ENCODE data around the gene VCL. TPM values are rescaled to one million over a fixed set of nuclear protein-coding genes. Genes with fewer than 3 reads are reported as not detected.
A peak's percentile ranks its signal among the peaks of the same experiment; 100 is the strongest.

The VCL gene
- total and polyA plus RNA-seq, 2 of the 8 experiments (the other 6 are each of a cell fraction or from before 2014, with no cell fraction given): 119 to 377 TPM

GRCh38 chr10:74008212-74008731 is 10.4 kb downstream of the VCL start:
- ChIA-PET CTCF (ENCODE audit: partially characterized antibody) (interaction anchor here (1.0 to 4.1 kb wide), 4 partner anchors 9 to 129 kb away, joined by 3 to 16 read pairs (median 6); partner anchors contain the start of gene VCL), POLR2A (ENCODE audit: partially characterized antibody) (interaction anchor here (1.1 to 10.0 kb wide), 3 partner anchors 9 to 16 kb away, joined by 3 to 170 read pairs (median 10); partner anchors contain the start of gene VCL)
- Histone ChIP-seq H4K20me1 (replicated peaks in 1 of 2; ENCODE audit: control insufficient read depth in 1 of 2, insufficient read depth in 2 of 2, low read length in 2 of 2) (peaks cover 4 to 11% of the 10 kb centered on the region in 2 experiments), H3K27me3 (replicated peaks in 1 of 4; ENCODE audit: control insufficient read depth in 3 of 4, extremely low read depth in 1 of 4, insufficient read depth in 3 of 4, low read length in 3 of 4) (no peaks in the 10 kb centered on the region), H3K4me2 (ENCODE audit: insufficient read depth in 1 of 2, low read depth in 2 of 2, low read length in 2 of 2) (no peak overlapping the region), H3K4me3 (ENCODE audit: extremely low read depth in 1 of 4, insufficient read depth in 2 of 4, low read depth in 3 of 4, low read length in 4 of 4) (no peak overlapping the region), H2BK12ac (ENCODE audit: low read depth, low read length) (no peak overlapping the region), H3K23me2 (ENCODE audit: low read depth, low read length) (no peaks in the 10 kb centered on the region), H2BK120ac (replicated peaks; ENCODE audit: low read depth, low read length) (no peak overlapping the region), H3K36me3 (ENCODE audit: control insufficient read depth in 2 of 4, insufficient read depth in 4 of 4, low read length in 3 of 4) (peaks cover 0 to 3% (median 1%) of the 10 kb centered on the region in 4 experiments; a peak in 3 of 8 replicates), H3K9ac (replicated peaks in 1 of 4; ENCODE audit: extremely low read depth in 1 of 4, low read depth in 3 of 4, low read length in 3 of 4) (no peak overlapping the region), H3K18ac (ENCODE audit: extremely low read depth, low read length) (no peak overlapping the region), H2BK20ac (ENCODE audit: low read length) (no peak overlapping the region), H3K4ac (replicated peaks; ENCODE audit: insufficient read length, low read depth, low read length) (no peak overlapping the region), H3K14ac (ENCODE audit: insufficient read length) (no peak overlapping the region), H2BK15ac (ENCODE audit: low read length) (no peak overlapping the region), H4K5ac (ENCODE audit: insufficient read length, low read depth, low read length) (no peak overlapping the region), H3K79me2 (ENCODE audit: control insufficient read depth in 1 of 2, insufficient read depth in 2 of 2, low read length in 2 of 2) (peaks cover 13 to 98% of the 10 kb centered on the region in 2 experiments; a peak in 3 of 4 replicates), H3K56ac (replicated peaks; ENCODE audit: insufficient read length, low read depth, low read length) (no peak overlapping the region), H4K91ac (replicated peaks; ENCODE audit: insufficient read length, low read length) (no peak overlapping the region), H3K4me1 (replicated peaks in 1 of 4; ENCODE audit: control insufficient read depth in 3 of 4, insufficient read depth in 4 of 4, low read length in 3 of 4) (peaks cover 0 to 15% (median under 1%) of the 10 kb centered on the region in 4 experiments; a peak in 3 of 7 replicates), H3K27ac (ENCODE audit: low read depth, low read length) (no peak overlapping the region), H3K9me3 (ENCODE audit: insufficient read depth in 2 of 2, low read depth in 1 of 2, low read length in 1 of 2) (no peaks in the 10 kb centered on the region), H3K23ac (ENCODE audit: insufficient read length) (no peak overlapping the region), H3K79me1 (ENCODE audit: low read depth, low read length) (no peaks in the 10 kb centered on the region), H2AFZ (ENCODE audit: low read length) (no peak overlapping the region), H2AK5ac (ENCODE audit: low read depth, low read length) (no peak overlapping the region), H4K8ac (ENCODE audit: extremely low read depth, insufficient read depth, low read length) (no peak overlapping the region), H2BK5ac (ENCODE audit: low read depth, low read length) (no peak overlapping the region)
- DNase-seq (ENCODE audit: low read depth in 1 of 2, low spot score in 2 of 2): no peak
- no peak for FAIRE-seq
- WGBS, 2 experiments (ENCODE audit: extremely low coverage in 1 of 2, insufficient coverage in 1 of 2, insufficient read length in 1 of 2, insufficient replicate concordance in 2 of 2, low coverage in 1 of 2, low lambda C conversion rate in 2 of 2, missing lambda C conversion rate in 1 of 2): 89% methylated on average over 3 of the region's 3 CpGs; no CpG with 5 or more reads in 1 of the 2 experiments
- TF ChIP-seq EZH2 (IDR thresholded peaks at IDR 0.05; ENCODE audit: low read depth, low read length, severe bottlenecking) (no peak), CEBPB (IDR thresholded peaks at IDR 0.05; ENCODE audit: low read depth, low read length) (no peak), ATF2 (IDR thresholded peaks at IDR 0.05; ENCODE audit: low read length) (no peak), FOSL1 (IDR thresholded peaks at IDR 0.05; ENCODE audit: insufficient read depth, low read depth, low read length) (no peak), JUND (IDR thresholded peaks at IDR 0.05; ENCODE audit: low read length) (no peak), NANOG (IDR thresholded peaks at IDR 0.05; ENCODE audit: insufficient read depth, low read depth, low read length, poor library complexity, severe bottlenecking) (no peak), SP1 (IDR thresholded peaks at IDR 0.05; ENCODE audit: low read depth, low read length) (no peak), JUN (IDR thresholded peaks at IDR 0.05; ENCODE audit: low read depth, low read length) (no peak), POLR2AphosphoS5 (IDR thresholded peaks at IDR 0.05; ENCODE audit: low read depth, low read length) (peak; percentile 66; the same call in 1 of the 2 replicates), EGR1 (IDR thresholded peaks at IDR 0.05; ENCODE audit: borderline replicate concordance, low read depth, low read length) (no peak), TCF12 (IDR thresholded peaks at IDR 0.05; ENCODE audit: low read depth, low read length) (no peak), CHD1 (IDR thresholded peaks at IDR 0.05; ENCODE audit: low read depth, low read length) (no peak), POU5F1 (IDR thresholded peaks at IDR 0.05; ENCODE audit: low read depth, low read length) (no peak)

Measured in H1 (cell line).